Progenitor cell of endocrine pancreas (in vitro differentiated cells): ENCODE measurements around the gene ZSCAN5A. TPM values are rescaled to one million over a fixed set of nuclear protein-coding genes. Genes with fewer than 3 reads are reported as not detected.

ENCODE experiments used
- DNase-seq: peaks from one replicate; pipeline ENCODE4 v3.0.0; 2021; ENCODE audit warnings: low spot score; ENCODE audit not compliant: unreplicated experiment
- H3K27ac Mint-ChIP-seq: 2 replicates; pipeline ENCODE4 v1.8.0; 2021; ENCODE audit warnings: mild to moderate bottlenecking, moderate library complexity, mixed read lengths
- H3K27me3 Mint-ChIP-seq: 2 replicates; pipeline ENCODE4 v1.8.0; 2021; ENCODE audit warnings: mixed read lengths
- H3K36me3 Mint-ChIP-seq: 2 replicates; pipeline ENCODE4 v1.8.0; 2022; ENCODE audit warnings: mixed read lengths; ENCODE audit not compliant: insufficient read depth
- H3K4me1 Mint-ChIP-seq: 2 replicates; pipeline ENCODE4 v1.8.0; 2021; ENCODE audit warnings: low read depth, mixed read lengths
- H3K4me3 Mint-ChIP-seq: 2 replicates; pipeline ENCODE4 v1.8.0; 2021; ENCODE audit warnings: low read depth, mild to moderate bottlenecking, moderate library complexity, mixed read lengths
- H3K9me3 Mint-ChIP-seq: 2 replicates; pipeline ENCODE4 v1.8.0; 2021; ENCODE audit warnings: low read depth, mixed read lengths
- total RNA-seq: library from RNA; stranded (reverse); gene quantifications from 2 replicates; pipeline ENCODE4 v1.2.1, GENCODE V29; 2021
- TF ChIP-seq, protein P1 (sequence below): fragments of 200-600 bp; sonication (generic); IDR thresholded peaks from one replicate; pipeline ENCODE4 v1.5.0; 2021; ENCODE audit warnings: antibody characterized with exemption, mild to moderate bottlenecking; ENCODE audit not compliant: unreplicated experiment

ZSCAN5A gene
- total RNA-seq, 1 donor from 2014 or later: 19.1 TPM

GRCh38 chr19:56297010-56297409, 17.6 kb downstream of the ZSCAN5A start:
- Mint-ChIP-seq H3K36me3 (peaks cover 30% of the 10 kb centered on the region), H3K4me3 (no peak overlapping the region), H3K27ac (no peak overlapping the region), H3K4me1 (no peaks in the 10 kb centered on the region), H3K27me3 (no peaks in the 10 kb centered on the region), H3K9me3 (no peaks in the 10 kb centered on the region)
- DNase-seq: no peak
- TF ChIP-seq, protein P1, sequence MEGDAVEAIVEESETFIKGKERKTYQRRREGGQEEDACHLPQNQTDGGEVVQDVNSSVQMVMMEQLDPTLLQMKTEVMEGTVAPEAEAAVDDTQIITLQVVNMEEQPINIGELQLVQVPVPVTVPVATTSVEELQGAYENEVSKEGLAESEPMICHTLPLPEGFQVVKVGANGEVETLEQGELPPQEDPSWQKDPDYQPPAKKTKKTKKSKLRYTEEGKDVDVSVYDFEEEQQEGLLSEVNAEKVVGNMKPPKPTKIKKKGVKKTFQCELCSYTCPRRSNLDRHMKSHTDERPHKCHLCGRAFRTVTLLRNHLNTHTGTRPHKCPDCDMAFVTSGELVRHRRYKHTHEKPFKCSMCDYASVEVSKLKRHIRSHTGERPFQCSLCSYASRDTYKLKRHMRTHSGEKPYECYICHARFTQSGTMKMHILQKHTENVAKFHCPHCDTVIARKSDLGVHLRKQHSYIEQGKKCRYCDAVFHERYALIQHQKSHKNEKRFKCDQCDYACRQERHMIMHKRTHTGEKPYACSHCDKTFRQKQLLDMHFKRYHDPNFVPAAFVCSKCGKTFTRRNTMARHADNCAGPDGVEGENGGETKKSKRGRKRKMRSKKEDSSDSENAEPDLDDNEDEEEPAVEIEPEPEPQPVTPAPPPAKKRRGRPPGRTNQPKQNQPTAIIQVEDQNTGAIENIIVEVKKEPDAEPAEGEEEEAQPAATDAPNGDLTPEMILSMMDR: no peak

DNA sequence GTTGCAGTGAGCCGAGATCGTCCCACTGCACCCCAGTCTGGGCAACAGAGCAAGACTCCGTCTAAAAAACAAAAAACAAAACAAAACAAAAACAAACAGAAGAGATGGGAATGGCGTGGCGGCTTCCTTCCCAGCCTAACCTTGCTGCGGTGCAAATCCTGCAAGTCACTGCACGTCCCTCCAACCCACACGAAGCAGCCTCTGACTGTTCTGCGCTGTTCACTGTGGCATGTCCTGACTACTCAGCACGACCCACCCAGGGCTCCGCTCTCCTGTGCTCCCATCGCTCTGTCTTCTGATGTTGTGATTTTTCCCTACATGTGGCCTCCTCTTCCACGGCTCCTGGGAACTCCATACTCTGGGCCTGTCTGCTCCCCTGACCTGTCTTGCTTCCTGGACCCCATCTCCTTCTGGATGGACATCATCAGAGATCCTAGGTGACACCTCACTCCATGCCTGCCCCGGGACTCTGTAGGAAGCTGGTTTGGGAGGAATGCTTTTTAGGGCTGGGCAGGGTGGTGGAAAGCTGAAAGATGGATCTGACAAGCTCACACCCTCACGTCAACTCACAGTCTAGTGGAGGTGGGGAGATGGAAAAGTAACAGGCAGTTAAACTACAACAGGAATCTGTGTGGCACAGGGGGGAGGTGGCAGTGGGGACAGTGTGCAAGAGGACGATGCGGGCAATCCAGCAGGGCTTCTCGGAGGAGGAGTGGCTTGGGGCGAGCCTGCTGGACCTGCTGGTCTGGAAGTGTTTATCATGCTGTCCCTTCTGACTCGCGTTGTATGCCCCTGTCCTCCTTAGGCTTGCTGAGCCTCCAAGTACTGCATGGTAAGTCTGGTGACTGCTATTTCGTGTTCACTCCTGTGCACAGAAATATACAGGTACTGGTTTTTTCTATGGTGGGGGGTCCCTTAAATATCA, 18.8 kb downstream of the ZSCAN5A start:
- no peak overlapping the region for H3K27ac Mint-ChIP-seq
- H3K36me3 Mint-ChIP-seq: peaks cover 30% of the 10 kb centered on the region
- no peaks in the 10 kb centered on the region for H3K27me3 Mint-ChIP-seq
- no peak overlapping the region for H3K4me3 Mint-ChIP-seq
- H3K9me3 Mint-ChIP-seq: no peaks in the 10 kb centered on the region
- no peaks in the 10 kb centered on the region for H3K4me1 Mint-ChIP-seq
- TF ChIP-seq, protein P1: no peak
- no peak for DNase-seq

DNA sequence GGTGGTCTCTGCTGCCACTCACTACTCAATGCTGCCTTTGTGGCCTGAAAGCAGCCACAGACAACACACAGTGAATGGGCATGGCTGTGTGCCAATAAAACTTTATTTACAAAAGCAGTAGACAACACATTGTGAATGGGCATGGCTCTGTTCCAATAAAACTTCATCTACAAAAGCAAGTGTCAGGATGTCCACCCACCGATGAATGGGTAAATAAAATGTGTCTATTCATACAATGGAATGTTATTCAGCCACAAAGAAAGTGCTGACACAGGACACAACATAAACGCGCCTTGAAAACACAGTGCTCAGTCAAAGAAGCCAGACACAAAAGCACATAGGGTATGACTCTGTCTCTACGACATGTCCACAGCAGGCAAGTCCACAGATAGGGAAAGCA, 20.1 kb downstream of the ZSCAN5A start:
- Mint-ChIP-seq H3K27me3 (no peaks in the 10 kb centered on the region), H3K4me1 (no peaks in the 10 kb centered on the region), H3K36me3 (peaks cover 29% of the 10 kb centered on the region), H3K4me3 (no peak overlapping the region), H3K9me3 (no peaks in the 10 kb centered on the region), H3K27ac (no peak overlapping the region)
- TF ChIP-seq, protein P1: no peak
- DNase-seq: no peak

- Mint-ChIP-seq H3K27ac (no peak overlapping the region), H3K9me3 (no peaks in the 10 kb centered on the region), H3K27me3 (no peaks in the 10 kb centered on the region), H3K4me3 (no peak overlapping the region), H3K4me1 (no peaks in the 10 kb centered on the region), H3K36me3 (peaks cover 25% of the 10 kb centered on the region)
- TF ChIP-seq, protein P1: no peak
- DNase-seq: no peak
Measured at GRCh38 chr19:56291867-56292266, 22.8 kb downstream of the ZSCAN5A start.

DNA sequence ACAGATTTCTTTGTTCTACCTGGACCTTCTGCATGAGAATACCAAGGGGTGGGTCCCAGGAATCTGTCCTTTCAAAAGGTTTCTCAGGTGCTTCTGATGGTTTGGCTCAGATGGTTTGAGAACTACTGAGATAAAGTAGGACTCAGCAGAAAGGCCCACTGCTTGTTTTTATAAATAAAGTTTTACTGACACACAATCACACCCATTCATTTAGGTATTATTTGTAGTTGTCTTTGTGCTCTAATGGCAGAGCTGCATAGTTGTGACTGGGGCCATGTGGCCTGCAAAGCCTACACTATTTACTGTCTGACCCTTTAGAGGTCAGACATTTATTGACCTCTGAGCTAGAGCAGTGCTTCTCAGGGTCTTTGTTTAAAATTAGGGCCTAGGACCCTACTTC, 24.5 kb downstream of the ZSCAN5A start:
- Mint-ChIP-seq H3K4me3 (no peak overlapping the region), H3K27me3 (no peaks in the 10 kb centered on the region), H3K9me3 (no peaks in the 10 kb centered on the region), H3K27ac (no peak overlapping the region), H3K36me3 (peaks cover 21% of the 10 kb centered on the region), H3K4me1 (no peaks in the 10 kb centered on the region)
- TF ChIP-seq, protein P1: no peak
- DNase-seq: no peak
